HL-60 (cell line): ENCODE data around the gene CACNA1E.

Experiments
- CTCF ChIP-seq: IDR thresholded peaks from one replicate; pipeline ENCODE4 v1.5.1; 2011; ENCODE audit warnings: low read length, control low read depth, inconsistent platforms; ENCODE audit not compliant: insufficient read depth
- GABPA ChIP-seq: IDR thresholded peaks from 2 replicates; pipeline ENCODE4 v1.6.1; 2012; ENCODE audit warnings: low read depth
- POLR2AphosphoS5 ChIP-seq: IDR thresholded peaks from 2 replicates; pipeline ENCODE4 v1.6.1; 2012; ENCODE audit warnings: low read depth
- REST ChIP-seq: IDR thresholded peaks from 2 replicates; pipeline ENCODE4 v1.6.1; 2012; ENCODE audit warnings: low read depth; ENCODE audit not compliant: insufficient replicate concordance
- SPI1 ChIP-seq: IDR thresholded peaks from 2 replicates; pipeline ENCODE4 v1.6.1; 2012; ENCODE audit warnings: low read depth, mild to moderate bottlenecking, borderline replicate concordance

- TF ChIP-seq CTCF = no peak
- no peak for TF ChIP-seq REST
- TF ChIP-seq POLR2AphosphoS5 = no peak
- TF ChIP-seq SPI1 = no peak
- TF ChIP-seq GABPA = no peak
These were observed 124.2 kb downstream of the CACNA1E start for GRCh38 chr1:181607524-181607923.
